K562 (cell line): ENCODE measurements around the gene TEP1. TPM values are rescaled to one million over a fixed set of nuclear protein-coding genes. Genes with fewer than 3 reads are reported as not detected.

Source experiments
- ATF7 ChIP-seq: fragments of 450-650 bp; IDR thresholded peaks from 2 replicates; pipeline ENCODE4 v1.7.1; 2014; ENCODE audit warnings: mild to moderate bottlenecking, moderate library complexity
- BRD4 ChIP-seq: fragments of 200-600 bp; sonication (generic); IDR thresholded peaks from 2 replicates; pipeline ENCODE4 v1.6.1; 2017; ENCODE audit warnings: inconsistent platforms
- CEBPB ChIP-seq: fragments of 450-650 bp; IDR thresholded peaks from 2 replicates; pipeline ENCODE4 v1.6.1; 2016; ENCODE audit warnings: missing genetic modification characterization, missing compliant biosample characterization
- CEBPG ChIP-seq, 3 experiments: fragments of 200-800 bp in 1 of 3; sonication (Bioruptor generic) in 1 of 3; sonication (generic) in 1 of 3; formaldehyde crosslinking in 1 of 3; IDR thresholded peaks in 2 of 3; conservative IDR thresholded peaks in 1 of 3; 2 replicates each; pipeline versions ENCODE4 v1.6.1 to v1.8.0; 2016 to 2022; ENCODE audit warnings: missing compliant biosample characterization in 2 of 3, missing genetic modification characterization in 2 of 3, mild to moderate bottlenecking in 1 of 3, missing genetic modification reagents in 1 of 3
- DMBX1 ChIP-seq: fragments of 250-450 bp; sonication (Bioruptor Pico); IDR thresholded peaks from 2 replicates; pipeline ENCODE4 v1.8.0; 2022; ENCODE audit warnings: inconsistent platforms, mild to moderate bottlenecking, moderate library complexity, borderline replicate concordance
- EWSR1 ChIP-seq: fragments of 450-650 bp; IDR thresholded peaks from 2 replicates; pipeline ENCODE4 v1.6.1; 2018; ENCODE audit warnings: borderline replicate concordance, mild to moderate bottlenecking, low read depth, moderate library complexity; ENCODE audit not compliant: partially characterized antibody
- HBP1 ChIP-seq: fragments of 450-650 bp; formaldehyde crosslinking; IDR thresholded peaks from 2 replicates; pipeline ENCODE4 v1.4.0; 2022; ENCODE audit warnings: missing genetic modification characterization
- HDAC2 ChIP-seq: fragments of 450-650 bp; IDR thresholded peaks from 2 replicates; pipeline ENCODE4 v1.6.1; 2016; ENCODE audit warnings: mild to moderate bottlenecking
- JUN ChIP-seq, 2 experiments: sonication (generic) in 1 of 2; formaldehyde crosslinking in 1 of 2; IDR thresholded peaks; 2 replicates each; pipeline versions ENCODE4 v1.6.1 to v1.8.0; 2012 to 2022; ENCODE audit warnings: borderline replicate concordance in 2 of 2, mild to moderate bottlenecking in 2 of 2, improper control_type of control experiment in 1 of 2, low read depth in 1 of 2, low read length in 1 of 2, missing genetic modification reagents in 1 of 2
- MEIS2 ChIP-seq: fragments of 450-650 bp; IDR thresholded peaks from 2 replicates; pipeline ENCODE4 v1.6.1; 2014; ENCODE audit warnings: mild to moderate bottlenecking; ENCODE audit not compliant: partially characterized antibody
- MXI1 ChIP-seq: IDR thresholded peaks from 2 replicates; pipeline ENCODE4 v1.6.1; 2011; ENCODE audit warnings: low read depth, mild to moderate bottlenecking, improper control_type of control experiment, low read length
- NCOA4 ChIP-seq: fragments of 450-650 bp; IDR thresholded peaks from 2 replicates; pipeline ENCODE4 v1.6.1; 2018; ENCODE audit warnings: mild to moderate bottlenecking; ENCODE audit not compliant: partially characterized antibody
- NELFE ChIP-seq: IDR thresholded peaks from 2 replicates; pipeline ENCODE4 v1.6.1; 2011; ENCODE audit warnings: mild to moderate bottlenecking; ENCODE audit not compliant: insufficient read depth, insufficient read length
- NR2C2 ChIP-seq, 2 experiments: fragments of 200-800 bp in 1 of 2; sonication (Bioruptor generic) in 1 of 2; sonication (generic) in 1 of 2; formaldehyde crosslinking in 1 of 2; IDR thresholded peaks; 2 replicates each; pipeline versions ENCODE4 v1.6.1 to v1.8.0; 2016 to 2022; ENCODE audit warnings: mild to moderate bottlenecking in 1 of 2, missing compliant biosample characterization in 1 of 2, missing genetic modification characterization in 1 of 2, missing genetic modification reagents in 1 of 2
- PPARD ChIP-seq: fragments of 250-450 bp; sonication (Bioruptor Pico); IDR thresholded peaks from 2 replicates; pipeline ENCODE4 v1.8.0; 2022; ENCODE audit warnings: inconsistent platforms, mild to moderate bottlenecking, moderate library complexity
- SAFB ChIP-seq: fragments of 200-400 bp; formaldehyde crosslinking; IDR thresholded peaks from 2 replicates; pipeline ENCODE4 v1.6.1; 2017; ENCODE audit warnings: low read depth, low read length, borderline replicate concordance
- SNRNP70 ChIP-seq: fragments of 200-400 bp; formaldehyde crosslinking; optimal IDR thresholded peaks from 2 replicates; pipeline ENCODE3; 2017; ENCODE audit warnings: low read depth, low read length
- TAL1 ChIP-seq: fragments of 450-650 bp; IDR thresholded peaks from 2 replicates; pipeline ENCODE4 v1.6.1; 2016; ENCODE audit warnings: mild to moderate bottlenecking
- TCF7L2 ChIP-seq: fragments of 150-350 bp; IDR thresholded peaks from 2 replicates; pipeline ENCODE4 v1.6.1; 2016; ENCODE audit warnings: low read depth, mild to moderate bottlenecking, low read length, moderate library complexity
- TRIM24 ChIP-seq, 2 experiments: fragments of 450-650 bp; IDR thresholded peaks; 2 replicates each; pipeline ENCODE4 v1.6.1; 2016
- ZFP1 ChIP-seq: fragments of 450-650 bp; formaldehyde crosslinking; IDR thresholded peaks from 2 replicates; pipeline ENCODE4 v1.4.0; 2020; ENCODE audit warnings: mild to moderate bottlenecking, mixed read lengths
- ZFX ChIP-seq: sonication (generic); formaldehyde crosslinking; IDR thresholded peaks from 2 replicates; pipeline ENCODE4 v1.8.0; 2022; ENCODE audit warnings: mild to moderate bottlenecking, missing genetic modification reagents, moderate library complexity
- ZKSCAN3 ChIP-seq: fragments of 250-450 bp; sonication (Bioruptor Pico); IDR thresholded peaks from 2 replicates; pipeline ENCODE4 v1.4.0; 2020
- ZNF146 ChIP-seq: IDR thresholded peaks from one replicate; pipeline ENCODE4 v1.6.1; 2018; ENCODE audit warnings: missing compliant biosample characterization; ENCODE audit not compliant: unreplicated experiment
- ZNF24 ChIP-seq: fragments of 450-650 bp; IDR thresholded peaks from 2 replicates; pipeline ENCODE4 v1.6.1; 2016
- ZNF512 ChIP-seq: IDR thresholded peaks from 2 replicates; pipeline ENCODE4 v1.6.1; 2016; ENCODE audit warnings: missing genetic modification characterization, missing compliant biosample characterization
- ZNF830 ChIP-seq: fragments of 250-450 bp; sonication (Bioruptor Pico); IDR thresholded peaks from 2 replicates; pipeline ENCODE4 v1.5.0; 2021; ENCODE audit warnings: mild to moderate bottlenecking
- polyA plus RNA-seq, 8 experiments: library from polyadenylated mRNA; depleted of rRNA in 4 of 8; stranded (reverse) in 5 of 8; unstranded in 3 of 8; fragments of >200 nt; fragmentation: Nextera tagmentation in 2 of 8; fragmentation: Illumina TruSeq in 1 of 8; extraction: Ambion mirVana in 2 of 8; extraction: Trizol in 1 of 8; gene quantifications; 2 replicates each; pipeline versions ENCODE4 v1.2.1 to v1.2.3, GENCODE V29; 2011 to 2014; ENCODE audit warnings: inconsistent platforms in 1 of 8, missing spikeins in 1 of 8
- total RNA-seq, 7 experiments: library from RNA; depleted of rRNA in 6 of 7; stranded (reverse); fragments of >200 nt in 6 of 7; fragmentation: Illumina TruSeq in 2 of 7; extraction: Trizol in 2 of 7; gene quantifications; 2 replicates each; pipeline versions ENCODE4 v1.2.1 to v1.2.3, GENCODE V29; 2011 to 2021; ENCODE audit warnings: low replicate concordance in 1 of 7

TEP1 gene
- total and polyA plus RNA-seq, 9 of the 15 experiments (the other 6 are each of a cell fraction or from before 2014, with no cell fraction given), result 1.0 to 12.2 (median 7.1) TPM

DNA sequence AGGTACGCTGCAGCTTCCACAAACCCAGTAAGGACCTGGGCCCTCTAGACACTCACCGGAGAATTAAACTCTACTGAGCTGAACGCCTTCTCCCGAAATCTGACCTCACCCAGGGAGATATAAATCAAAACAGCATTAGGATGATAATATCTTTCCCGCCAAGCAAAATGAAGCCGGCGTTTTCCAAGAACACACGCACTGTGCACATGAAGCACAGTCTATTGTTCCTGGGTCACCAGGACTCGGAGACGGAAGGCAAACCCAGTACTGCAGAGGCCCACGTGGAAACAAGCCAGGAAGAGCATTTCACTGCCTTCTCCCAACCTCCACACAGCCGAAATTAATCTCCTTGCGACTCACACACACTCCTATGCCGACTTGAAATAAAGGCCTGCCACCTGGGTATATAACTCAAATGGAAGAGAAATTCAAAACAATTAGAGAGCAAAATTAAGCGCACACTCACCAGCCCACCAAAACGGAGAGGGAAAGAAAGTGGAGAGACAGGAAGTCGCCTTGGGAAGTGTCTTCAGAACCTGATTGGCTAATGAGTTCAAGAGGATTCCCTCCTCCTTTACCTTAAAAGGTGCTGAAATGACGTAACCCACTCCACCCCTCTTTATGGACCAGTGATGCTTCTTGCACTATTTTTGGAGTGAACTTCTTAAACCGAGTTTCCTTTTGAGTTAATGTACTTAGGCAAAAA lies 80.4 kb downstream of the TEP1 start, which contains the start of gene CCNB1IP1 (continued):
- TF ChIP-seq ZKSCAN3 (CRISPR knock-in tag), result no peak
- TF ChIP-seq MEIS2, result no peak
- no peak for TF ChIP-seq TCF7L2
- no peak for TF ChIP-seq PPARD (CRISPR knock-in tag)
- TF ChIP-seq ZNF830 (CRISPR knock-in tag), result no peak
- TF ChIP-seq ZFP1, result no peak
- 0 out of 2 replicates have a peak, but pooled peaks have one; percentile 20 for TF ChIP-seq JUN (IDR thresholded peaks at IDR 0.05; ENCODE audit: borderline replicate concordance, low read depth, low read length)
- no peak for TF ChIP-seq JUN (CRISPR knock-in tag; IDR thresholded peaks at IDR 0.05; ENCODE audit: borderline replicate concordance)
- no peak for TF ChIP-seq NELFE
- TF ChIP-seq MXI1, result peak; percentile 82
- TF ChIP-seq ATF7, result peak; percentile 97
- TF ChIP-seq EWSR1, result no peak
- no peak for TF ChIP-seq DMBX1 (CRISPR knock-in tag)
- no peak for TF ChIP-seq TAL1
- peak; percentile 78 for TF ChIP-seq CEBPB (tag)
- TF ChIP-seq BRD4, result no peak
- peak in 1 of 2 experiments; percentile 32; a peak in 1 of 4 replicates for TF ChIP-seq TRIM24 (IDR thresholded peaks at IDR 0.05)
- no peak for TF ChIP-seq HBP1 (CRISPR knock-in tag)
- no peak for TF ChIP-seq NR2C2 (CRISPR knock-in tag; IDR thresholded peaks at IDR 0.05)
- peak; percentile 56 for TF ChIP-seq NR2C2 (tag; IDR thresholded peaks at IDR 0.05)
- peak; percentile 39; the same call in 1 of the 2 replicates for TF ChIP-seq CEBPG (CRISPR knock-in tag; IDR thresholded peaks at IDR 0.05)
- peak; percentile 83 to 89 for TF ChIP-seq CEBPG (tag; conservative IDR thresholded peaks at IDR 0.05 in 1 of 2, IDR thresholded peaks at IDR 0.05 in 1 of 2)
- TF ChIP-seq NCOA4, result no peak
- no peak for TF ChIP-seq SNRNP70
- TF ChIP-seq HDAC2, result peak; percentile 84; the same call in 1 of the 2 replicates
- no peak for TF ChIP-seq ZFX (CRISPR knock-in tag)
- TF ChIP-seq SAFB, result no peak
- TF ChIP-seq ZNF146, result no peak
- no peak for TF ChIP-seq ZNF512 (tag)
- no peak for TF ChIP-seq ZNF24
